GM23338 (cell line): Measurements from ENCODE around the gene DLG2. TPM values are rescaled to one million over a fixed set of nuclear protein-coding genes. Genes with fewer than 3 reads are reported as not detected.

Experiments used
- ATAC-seq: fragments of 200-7000 bp; cut with Tn5 transposase; 3 replicates; pipeline ENCODE4 v1.9.1; 2020
- DNase-seq: peaks from one replicate; pipeline ENCODE4 v3.0.0-alpha.2; 2015; ENCODE audit warnings: low spot score
- H2AFZ ChIP-seq: fragments of 200-600 bp; sonication (generic); 2 replicates; pipeline ENCODE4 v1.8.0; 2016; ENCODE audit warnings: antibody characterized with exemption, mild to moderate bottlenecking, moderate library complexity
- H3F3A ChIP-seq: fragments of 200-600 bp; sonication (generic); replicated peaks from 2 replicates; pipeline ENCODE4 v1.8.0; 2017; ENCODE audit warnings: antibody characterized with exemption, mixed run types, low read depth
- H3K27ac ChIP-seq: fragments of 200-600 bp; sonication (generic); 2 replicates; pipeline ENCODE4 v1.6.1; 2016; ENCODE audit warnings: low read depth
- H3K27me3 ChIP-seq: fragments of 200-600 bp; sonication (generic); 2 replicates; pipeline ENCODE4 v1.8.0; 2016; ENCODE audit warnings: mild to moderate bottlenecking, mixed run types, moderate library complexity; ENCODE audit not compliant: insufficient read depth
- H3K36me3 ChIP-seq: fragments of 200-600 bp; sonication (generic); 2 replicates; pipeline ENCODE4 v1.8.0; 2016; ENCODE audit warnings: mild to moderate bottlenecking; ENCODE audit not compliant: insufficient read depth
- H3K4me1 ChIP-seq: fragments of 200-600 bp; sonication (generic); 2 replicates; pipeline ENCODE4 v1.8.0; 2016; ENCODE audit warnings: mild to moderate bottlenecking, moderate library complexity; ENCODE audit not compliant: insufficient read depth
- H3K4me2 ChIP-seq: fragments of 200-600 bp; sonication (generic); 2 replicates; pipeline ENCODE4 v1.7.1; 2017; ENCODE audit warnings: mixed run types
- H3K4me3 ChIP-seq: fragments of 200-600 bp; sonication (generic); 2 replicates; pipeline ENCODE4 v1.6.1; 2016; ENCODE audit warnings: mixed run types
- H3K79me2 ChIP-seq: fragments of 200-600 bp; sonication (generic); replicated peaks from 2 replicates; pipeline ENCODE4 v1.8.0; 2017; ENCODE audit warnings: mild to moderate bottlenecking; ENCODE audit not compliant: insufficient read depth
- H3K9me2 ChIP-seq: fragments of 200-600 bp; sonication (generic); 2 replicates; pipeline ENCODE4 v1.8.0; 2017; ENCODE audit not compliant: insufficient read depth
- H4K20me1 ChIP-seq: fragments of 200-600 bp; sonication (generic); replicated peaks from 2 replicates; pipeline ENCODE4 v1.8.0; 2017; ENCODE audit warnings: mild to moderate bottlenecking; ENCODE audit not compliant: insufficient read depth
- H3K27ac Mint-ChIP-seq: 2 replicates; pipeline ENCODE4 v1.8.0; 2020; ENCODE audit warnings: inconsistent platforms, mild to moderate bottlenecking, moderate library complexity, mixed read lengths
- H3K27me3 Mint-ChIP-seq: 3 replicates; pipeline ENCODE4 v1.8.0; 2022; ENCODE audit warnings: low read depth, mild to moderate bottlenecking, moderate library complexity, mixed read lengths, inconsistent platforms; ENCODE audit not compliant: insufficient read depth, poor library complexity
- H3K36me3 Mint-ChIP-seq: 3 replicates; pipeline ENCODE4 v1.8.0; 2021; ENCODE audit warnings: low read depth, mild to moderate bottlenecking, inconsistent platforms, moderate library complexity, mixed read lengths
- H3K4me1 Mint-ChIP-seq: 3 replicates; pipeline ENCODE4 v1.8.0; 2020; ENCODE audit warnings: mild to moderate bottlenecking, inconsistent platforms, mixed read lengths
- H3K4me3 Mint-ChIP-seq: 3 replicates; pipeline ENCODE4 v1.8.0; 2021; ENCODE audit warnings: moderate library complexity, mild to moderate bottlenecking, inconsistent platforms, mixed read lengths
- H3K9me3 Mint-ChIP-seq: 3 replicates; pipeline ENCODE4 v1.8.0; 2020; ENCODE audit warnings: moderate library complexity, mild to moderate bottlenecking, inconsistent platforms, mixed read lengths
- CREB1 ChIP-seq: fragments of 250-450 bp; sonication (Bioruptor Pico); IDR thresholded peaks from 2 replicates; pipeline ENCODE4 v1.5.0; 2020; ENCODE audit warnings: low read depth, mild to moderate bottlenecking, moderate library complexity
- EZH2 ChIP-seq: fragments of 200-600 bp; sonication (generic); IDR thresholded peaks from one replicate; pipeline ENCODE4 v1.8.0; 2017; ENCODE audit warnings: antibody characterized with exemption, mild to moderate bottlenecking, low read depth; ENCODE audit not compliant: unreplicated experiment
- EZH2phosphoT487 ChIP-seq: fragments of 200-600 bp; sonication (generic); IDR thresholded peaks from one replicate; pipeline ENCODE4 v1.8.1; 2018; ENCODE audit warnings: antibody characterized with exemption; ENCODE audit not compliant: unreplicated experiment
- JUNB ChIP-seq: IDR thresholded peaks from one replicate; pipeline ENCODE4 v1.6.1; 2016; ENCODE audit warnings: antibody characterized with exemption; ENCODE audit not compliant: unreplicated experiment
- NANOG ChIP-seq: IDR thresholded peaks from 2 replicates; pipeline ENCODE4 v1.6.1; 2016; ENCODE audit warnings: antibody characterized with exemption, borderline replicate concordance
- POLR2AphosphoS5 ChIP-seq: IDR thresholded peaks from 2 replicates; pipeline ENCODE4 v1.6.1; 2016; ENCODE audit warnings: antibody characterized with exemption, low read depth
- STAT1 ChIP-seq: IDR thresholded peaks from one replicate; pipeline ENCODE4 v1.6.1; 2016; ENCODE audit warnings: antibody characterized with exemption; ENCODE audit not compliant: unreplicated experiment
- ZNF114 ChIP-seq: fragments of 250-450 bp; sonication (Bioruptor Pico); IDR thresholded peaks from 2 replicates; pipeline ENCODE4 v1.5.0; 2020; ENCODE audit warnings: mild to moderate bottlenecking, moderate library complexity
- ZNF331 ChIP-seq: fragments of 250-450 bp; sonication (Bioruptor Pico); IDR thresholded peaks from 2 replicates; pipeline ENCODE4 v1.5.0; 2020; ENCODE audit warnings: low read depth, mild to moderate bottlenecking, moderate library complexity
- polyA plus RNA-seq: library from polyadenylated mRNA; unstranded; fragments of >200 nt; fragmentation: Nextera tagmentation; extraction: Ambion mirVana; gene quantifications from 2 replicates; pipeline ENCODE4 v1.2.1, GENCODE V29; 2016
- total RNA-seq: library from RNA; depleted of rRNA; stranded (reverse); fragments of >200 nt; shearing (Covaris generic); gene quantifications from 2 replicates; pipeline ENCODE4 v1.2.3, GENCODE V29; 2014
- TF ChIP-seq, protein P1 (sequence below), 2 experiments: fragments of 200-600 bp in 1 of 2; sonication (generic) in 1 of 2; conservative IDR thresholded peaks; 2 replicates each; pipeline versions ENCODE4 v1.5.1 to v1.6.1; 2016 to 2017; ENCODE audit warnings: antibody characterized with exemption in 2 of 2, low read depth in 2 of 2, mild to moderate bottlenecking in 2 of 2, moderate library complexity in 1 of 2
- TF ChIP-seq, protein P2 (sequence below): IDR thresholded peaks from 2 replicates; pipeline ENCODE4 v1.6.1; 2016; ENCODE audit warnings: antibody characterized with exemption
- TF ChIP-seq, protein P3 (sequence below): IDR thresholded peaks from one replicate; pipeline ENCODE4 v1.6.1; 2018; ENCODE audit warnings: antibody characterized with exemption; ENCODE audit not compliant: unreplicated experiment

The DLG2 gene
- total and polyA plus RNA-seq, 2 experiments from 2014 or later = 19.8 to 21.5 TPM

DNA sequence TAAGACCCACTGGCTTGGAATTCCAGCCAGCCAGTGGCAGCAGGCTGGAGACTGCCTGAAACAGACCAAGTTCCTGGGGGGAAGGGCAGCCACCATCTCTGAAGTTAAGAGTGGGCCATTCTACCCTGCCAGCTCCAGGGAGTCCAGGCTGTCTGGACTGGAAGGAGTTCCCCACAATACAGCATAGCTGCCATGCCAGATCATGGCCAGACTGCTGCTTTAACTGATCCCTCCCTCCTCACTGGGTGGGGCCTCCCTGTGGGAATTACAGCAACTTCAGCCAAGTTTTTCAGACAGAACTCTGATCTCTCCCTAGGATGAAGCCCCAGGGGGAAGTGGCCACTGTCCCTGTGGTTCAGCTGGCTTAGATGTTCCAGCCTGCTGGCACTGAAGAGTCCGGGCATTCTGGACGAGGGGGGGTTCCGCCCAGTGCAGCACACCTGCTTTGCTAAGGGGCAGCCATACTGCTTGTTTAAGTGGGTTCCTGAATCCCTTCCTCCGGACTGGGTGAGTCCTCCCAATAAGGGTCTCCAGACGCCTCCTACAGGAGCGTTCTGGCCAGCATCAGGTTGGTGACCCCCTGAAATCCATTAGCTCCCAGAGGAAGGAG is 455.4 kb downstream of the DLG2 start:
- Histone ChIP-seq H3K27me3 (no peaks in the 10 kb centered on the region), H3K79me2 (no peaks in the 10 kb centered on the region), H3K4me1 (peaks cover 5% of the 10 kb centered on the region), H2AFZ (no peak overlapping the region), H3K27ac (no peak overlapping the region), H4K20me1 (no peaks in the 10 kb centered on the region), H3K9me2 (peaks cover 3% of the 10 kb centered on the region; the same call in 1 of the 2 replicates), H3K4me3 (no peak overlapping the region), H3F3A (no peaks in the 10 kb centered on the region), H3K4me2 (no peak overlapping the region), H3K36me3 (no peaks in the 10 kb centered on the region)
- no peak for ATAC-seq
- DNase-seq = no peak
- peaks cover 13% of the 10 kb centered on the region; the same call in 2 of the 3 replicates for H3K36me3 Mint-ChIP-seq
- peaks cover 14% of the 10 kb centered on the region; the same call in 2 of the 3 replicates for H3K9me3 Mint-ChIP-seq
- no peak overlapping the region for H3K27ac Mint-ChIP-seq
- TF ChIP-seq JUNB = no peak
- TF ChIP-seq EZH2 = no peak
- no peak for TF ChIP-seq NANOG
- TF ChIP-seq, protein P1, sequence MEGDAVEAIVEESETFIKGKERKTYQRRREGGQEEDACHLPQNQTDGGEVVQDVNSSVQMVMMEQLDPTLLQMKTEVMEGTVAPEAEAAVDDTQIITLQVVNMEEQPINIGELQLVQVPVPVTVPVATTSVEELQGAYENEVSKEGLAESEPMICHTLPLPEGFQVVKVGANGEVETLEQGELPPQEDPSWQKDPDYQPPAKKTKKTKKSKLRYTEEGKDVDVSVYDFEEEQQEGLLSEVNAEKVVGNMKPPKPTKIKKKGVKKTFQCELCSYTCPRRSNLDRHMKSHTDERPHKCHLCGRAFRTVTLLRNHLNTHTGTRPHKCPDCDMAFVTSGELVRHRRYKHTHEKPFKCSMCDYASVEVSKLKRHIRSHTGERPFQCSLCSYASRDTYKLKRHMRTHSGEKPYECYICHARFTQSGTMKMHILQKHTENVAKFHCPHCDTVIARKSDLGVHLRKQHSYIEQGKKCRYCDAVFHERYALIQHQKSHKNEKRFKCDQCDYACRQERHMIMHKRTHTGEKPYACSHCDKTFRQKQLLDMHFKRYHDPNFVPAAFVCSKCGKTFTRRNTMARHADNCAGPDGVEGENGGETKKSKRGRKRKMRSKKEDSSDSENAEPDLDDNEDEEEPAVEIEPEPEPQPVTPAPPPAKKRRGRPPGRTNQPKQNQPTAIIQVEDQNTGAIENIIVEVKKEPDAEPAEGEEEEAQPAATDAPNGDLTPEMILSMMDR (conservative IDR thresholded peaks at IDR 0.05; ENCODE audit: low read depth in 2 of 2) = peak in 1 of 2 experiments; percentile 28; a peak in 2 of 4 replicates
- TF ChIP-seq, protein P2, sequence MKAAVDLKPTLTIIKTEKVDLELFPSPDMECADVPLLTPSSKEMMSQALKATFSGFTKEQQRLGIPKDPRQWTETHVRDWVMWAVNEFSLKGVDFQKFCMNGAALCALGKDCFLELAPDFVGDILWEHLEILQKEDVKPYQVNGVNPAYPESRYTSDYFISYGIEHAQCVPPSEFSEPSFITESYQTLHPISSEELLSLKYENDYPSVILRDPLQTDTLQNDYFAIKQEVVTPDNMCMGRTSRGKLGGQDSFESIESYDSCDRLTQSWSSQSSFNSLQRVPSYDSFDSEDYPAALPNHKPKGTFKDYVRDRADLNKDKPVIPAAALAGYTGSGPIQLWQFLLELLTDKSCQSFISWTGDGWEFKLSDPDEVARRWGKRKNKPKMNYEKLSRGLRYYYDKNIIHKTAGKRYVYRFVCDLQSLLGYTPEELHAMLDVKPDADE = no peak
- no peak for TF ChIP-seq POLR2AphosphoS5
- no peak overlapping the region for H3K4me3 Mint-ChIP-seq
- H3K4me1 Mint-ChIP-seq = peaks cover 25% of the 10 kb centered on the region
- no peaks in the 10 kb centered on the region for H3K27me3 Mint-ChIP-seq

DNA sequence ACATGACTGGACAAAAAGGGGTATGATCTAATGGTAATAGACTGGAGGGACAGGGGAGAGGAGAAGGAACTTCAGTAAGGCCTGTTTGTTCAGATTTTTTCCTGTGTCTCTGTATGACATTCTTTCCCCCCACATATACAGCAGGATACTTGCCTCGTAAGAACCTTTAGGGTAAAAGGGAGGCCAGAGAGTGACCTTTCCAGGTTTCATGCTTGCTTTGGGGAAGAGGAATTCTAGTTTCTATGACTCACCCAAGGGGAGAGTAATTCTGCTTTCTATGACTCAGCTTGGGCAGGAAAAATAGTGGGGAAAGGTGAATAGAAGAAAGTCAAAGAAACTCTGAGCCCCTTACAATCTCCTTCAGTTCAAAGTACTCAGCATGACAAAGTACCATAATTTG is 457.0 kb downstream of the DLG2 start:
- Histone ChIP-seq H3K4me1 (peaks cover 5% of the 10 kb centered on the region), H3F3A (no peaks in the 10 kb centered on the region), H3K4me2 (no peak overlapping the region), H3K27ac (no peak overlapping the region), H3K79me2 (no peaks in the 10 kb centered on the region), H4K20me1 (no peaks in the 10 kb centered on the region), H3K4me3 (no peak overlapping the region), H3K9me2 (peaks cover 3% of the 10 kb centered on the region; the same call in 1 of the 2 replicates), H2AFZ (no peak overlapping the region), H3K36me3 (no peaks in the 10 kb centered on the region), H3K27me3 (no peaks in the 10 kb centered on the region)
- peak; percentile 17 for DNase-seq
- peak; percentile 69 for ATAC-seq
- H3K36me3 Mint-ChIP-seq = peaks cover 13% of the 10 kb centered on the region; the same call in 2 of the 3 replicates
- peaks cover 30% of the 10 kb centered on the region for H3K4me1 Mint-ChIP-seq
- H3K9me3 Mint-ChIP-seq = peaks cover 4% of the 10 kb centered on the region; the same call in 2 of the 3 replicates
- no peaks in the 10 kb centered on the region for H3K27me3 Mint-ChIP-seq
- no peak overlapping the region for H3K4me3 Mint-ChIP-seq
- H3K27ac Mint-ChIP-seq = peak overlapping the region; percentile 78
- TF ChIP-seq NANOG = no peak
- TF ChIP-seq, protein P3, sequence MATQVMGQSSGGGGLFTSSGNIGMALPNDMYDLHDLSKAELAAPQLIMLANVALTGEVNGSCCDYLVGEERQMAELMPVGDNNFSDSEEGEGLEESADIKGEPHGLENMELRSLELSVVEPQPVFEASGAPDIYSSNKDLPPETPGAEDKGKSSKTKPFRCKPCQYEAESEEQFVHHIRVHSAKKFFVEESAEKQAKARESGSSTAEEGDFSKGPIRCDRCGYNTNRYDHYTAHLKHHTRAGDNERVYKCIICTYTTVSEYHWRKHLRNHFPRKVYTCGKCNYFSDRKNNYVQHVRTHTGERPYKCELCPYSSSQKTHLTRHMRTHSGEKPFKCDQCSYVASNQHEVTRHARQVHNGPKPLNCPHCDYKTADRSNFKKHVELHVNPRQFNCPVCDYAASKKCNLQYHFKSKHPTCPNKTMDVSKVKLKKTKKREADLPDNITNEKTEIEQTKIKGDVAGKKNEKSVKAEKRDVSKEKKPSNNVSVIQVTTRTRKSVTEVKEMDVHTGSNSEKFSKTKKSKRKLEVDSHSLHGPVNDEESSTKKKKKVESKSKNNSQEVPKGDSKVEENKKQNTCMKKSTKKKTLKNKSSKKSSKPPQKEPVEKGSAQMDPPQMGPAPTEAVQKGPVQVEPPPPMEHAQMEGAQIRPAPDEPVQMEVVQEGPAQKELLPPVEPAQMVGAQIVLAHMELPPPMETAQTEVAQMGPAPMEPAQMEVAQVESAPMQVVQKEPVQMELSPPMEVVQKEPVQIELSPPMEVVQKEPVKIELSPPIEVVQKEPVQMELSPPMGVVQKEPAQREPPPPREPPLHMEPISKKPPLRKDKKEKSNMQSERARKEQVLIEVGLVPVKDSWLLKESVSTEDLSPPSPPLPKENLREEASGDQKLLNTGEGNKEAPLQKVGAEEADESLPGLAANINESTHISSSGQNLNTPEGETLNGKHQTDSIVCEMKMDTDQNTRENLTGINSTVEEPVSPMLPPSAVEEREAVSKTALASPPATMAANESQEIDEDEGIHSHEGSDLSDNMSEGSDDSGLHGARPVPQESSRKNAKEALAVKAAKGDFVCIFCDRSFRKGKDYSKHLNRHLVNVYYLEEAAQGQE = no peak
- no peak for TF ChIP-seq ZNF114 (CRISPR knock-in tag)
- no peak for TF ChIP-seq EZH2
- TF ChIP-seq EZH2phosphoT487 = no peak
- TF ChIP-seq STAT1 = no peak
- no peak for TF ChIP-seq ZNF331 (CRISPR knock-in tag)
- no peak for TF ChIP-seq CREB1
- no peak for TF ChIP-seq JUNB
- TF ChIP-seq, protein P2 = no peak
- TF ChIP-seq, protein P1 (conservative IDR thresholded peaks at IDR 0.05; ENCODE audit: low read depth in 2 of 2) = no peak
